Measurements from ENCODE around the gene FBXW7. TPM values are rescaled to one million over a fixed set of nuclear protein-coding genes. Genes with fewer than 3 reads are reported as not detected.

The FBXW7 gene
- total and polyA plus RNA-seq, 2 donors (not counting 1 experiment from before 2014, with no cell fraction given), result 16.3 to 68.7 TPM

DNA sequence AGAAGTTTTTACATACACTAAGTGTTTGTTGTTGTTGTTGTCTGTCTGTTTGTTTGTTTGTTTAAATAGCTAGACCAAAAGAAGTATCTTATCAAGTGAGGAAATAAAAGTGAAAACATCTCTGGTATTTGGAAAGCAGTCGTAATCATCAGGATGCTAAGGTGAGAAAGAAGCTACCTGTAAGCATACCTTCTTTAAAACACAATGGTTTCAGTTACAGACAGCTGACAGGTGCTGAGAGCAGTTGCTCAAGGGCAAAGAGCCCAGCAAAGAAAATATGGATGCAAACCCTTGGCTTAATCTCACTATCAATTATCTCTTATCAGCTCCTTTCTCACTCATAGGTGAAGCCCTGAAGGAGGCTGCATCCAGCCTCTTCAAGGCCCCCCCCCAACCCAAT, 42.8 kb upstream of the FBXW7 start:
- no peak for TF ChIP-seq EZH2 (IDR thresholded peaks at IDR 0.05; ENCODE audit: low read length, missing control alignments)
- TF ChIP-seq, protein P1, sequence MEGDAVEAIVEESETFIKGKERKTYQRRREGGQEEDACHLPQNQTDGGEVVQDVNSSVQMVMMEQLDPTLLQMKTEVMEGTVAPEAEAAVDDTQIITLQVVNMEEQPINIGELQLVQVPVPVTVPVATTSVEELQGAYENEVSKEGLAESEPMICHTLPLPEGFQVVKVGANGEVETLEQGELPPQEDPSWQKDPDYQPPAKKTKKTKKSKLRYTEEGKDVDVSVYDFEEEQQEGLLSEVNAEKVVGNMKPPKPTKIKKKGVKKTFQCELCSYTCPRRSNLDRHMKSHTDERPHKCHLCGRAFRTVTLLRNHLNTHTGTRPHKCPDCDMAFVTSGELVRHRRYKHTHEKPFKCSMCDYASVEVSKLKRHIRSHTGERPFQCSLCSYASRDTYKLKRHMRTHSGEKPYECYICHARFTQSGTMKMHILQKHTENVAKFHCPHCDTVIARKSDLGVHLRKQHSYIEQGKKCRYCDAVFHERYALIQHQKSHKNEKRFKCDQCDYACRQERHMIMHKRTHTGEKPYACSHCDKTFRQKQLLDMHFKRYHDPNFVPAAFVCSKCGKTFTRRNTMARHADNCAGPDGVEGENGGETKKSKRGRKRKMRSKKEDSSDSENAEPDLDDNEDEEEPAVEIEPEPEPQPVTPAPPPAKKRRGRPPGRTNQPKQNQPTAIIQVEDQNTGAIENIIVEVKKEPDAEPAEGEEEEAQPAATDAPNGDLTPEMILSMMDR (conservative IDR thresholded peaks at IDR 0.05 in 1 of 2, IDR thresholded peaks at IDR 0.05 in 1 of 2; ENCODE audit: low read depth in 1 of 2, low read length in 2 of 2), result no peak
- no peak for DNase-seq (ENCODE audit: low read depth in 2 of 2)
- H3K9me3 ChIP-seq (ENCODE audit: control insufficient read depth, insufficient read depth, low read depth, low read length), result no peaks in the 10 kb centered on the region

DNA sequence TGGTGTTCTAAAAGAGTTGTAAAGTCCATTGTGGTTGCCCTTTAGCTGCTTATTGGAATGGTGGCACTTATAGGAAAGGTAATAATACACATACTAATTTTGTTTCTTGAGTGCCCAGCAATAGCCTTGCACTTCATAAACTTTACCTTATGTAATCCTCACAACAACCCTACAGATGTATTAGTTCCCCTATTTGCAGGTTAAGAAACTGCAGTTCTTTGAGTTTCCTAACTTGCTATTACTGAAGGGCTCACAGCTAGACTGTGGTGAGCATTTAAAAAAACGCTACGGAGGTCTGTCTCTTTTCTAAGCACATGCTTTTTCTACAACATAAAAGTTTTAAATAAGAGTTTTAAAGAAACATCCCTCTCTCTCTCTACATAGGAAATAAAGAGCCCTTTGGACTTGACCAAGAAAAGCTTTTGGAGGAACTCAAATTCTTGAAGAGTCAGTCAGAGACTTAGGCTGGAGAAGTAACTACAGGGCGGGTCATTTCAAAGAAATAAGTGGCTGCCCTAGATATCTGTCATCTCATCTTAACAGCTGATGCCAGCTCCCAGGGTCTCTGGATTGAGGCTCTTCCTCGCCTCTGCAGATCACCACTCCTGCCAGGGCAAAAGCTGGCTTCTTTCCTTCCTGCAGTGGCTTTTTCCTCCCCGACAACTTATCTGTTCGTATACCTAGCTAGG, 42.0 kb upstream of the FBXW7 start:
- TF ChIP-seq, protein P1 (conservative IDR thresholded peaks at IDR 0.05 in 1 of 2, IDR thresholded peaks at IDR 0.05 in 1 of 2; ENCODE audit: low read depth in 1 of 2, low read length in 2 of 2), result no peak

More for the DNA sequence above, 42.8 kb upstream of the FBXW7 start:
- Histone ChIP-seq H3K27me3 (ENCODE audit: control insufficient read depth, insufficient read depth, low read length) (no peaks in the 10 kb centered on the region), H3K79me2 (ENCODE audit: control insufficient read depth, insufficient read depth, low read length) (no peaks in the 10 kb centered on the region), H3K4me3 (replicated peaks in 1 of 4; ENCODE audit: control extremely low read depth in 1 of 4, insufficient read depth in 1 of 4, low read depth in 3 of 4, low read length in 4 of 4) (no peak overlapping the region), H2AFZ (ENCODE audit: low read length) (no peak overlapping the region), H3K36me3 (ENCODE audit: control insufficient read depth, insufficient read depth, low read length) (no peaks in the 10 kb centered on the region), H3K27ac (ENCODE audit: insufficient read depth, low read length) (no peak overlapping the region), H3K9ac (ENCODE audit: insufficient read depth, low read length) (no peak overlapping the region), H3K4me1 (ENCODE audit: control insufficient read depth, extremely low read depth, insufficient read depth, low read length) (no peaks in the 10 kb centered on the region), H3K4me2 (ENCODE audit: extremely low read depth, insufficient read depth, low read length) (no peak overlapping the region), H4K20me1 (ENCODE audit: control insufficient read depth, extremely low read depth, insufficient read depth, low read length) (no peaks in the 10 kb centered on the region)

DNA sequence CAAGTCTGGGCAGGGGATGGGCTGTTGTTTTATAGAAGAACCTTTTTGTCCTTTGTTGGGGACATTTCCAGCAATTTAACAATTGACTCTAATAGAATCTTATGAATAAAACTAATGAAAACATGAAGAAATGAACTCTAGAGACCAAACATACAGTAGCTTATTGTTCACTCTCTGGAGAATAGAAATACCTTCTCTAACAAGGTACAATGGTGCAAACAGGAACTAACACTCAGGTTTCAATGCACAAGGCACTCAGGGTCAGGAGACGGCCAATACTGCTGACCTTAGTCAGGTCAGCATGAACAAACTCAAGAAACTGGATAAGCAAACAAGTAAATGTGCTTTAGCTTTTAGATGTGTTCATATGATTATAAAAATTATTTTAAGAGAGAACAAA, 39.6 kb upstream of the FBXW7 start:
- H3K9me3 ChIP-seq (ENCODE audit: control insufficient read depth, insufficient read depth, low read depth, low read length), result no peaks in the 10 kb centered on the region
- no peaks in the 10 kb centered on the region for H3K4me1 ChIP-seq (ENCODE audit: control insufficient read depth, extremely low read depth, insufficient read depth, low read length)
- no peak overlapping the region for H2AFZ ChIP-seq (ENCODE audit: low read length)
- no peak for TF ChIP-seq EZH2 (IDR thresholded peaks at IDR 0.05; ENCODE audit: low read length, missing control alignments)
- TF ChIP-seq, protein P1 (conservative IDR thresholded peaks at IDR 0.05 in 1 of 2, IDR thresholded peaks at IDR 0.05 in 1 of 2; ENCODE audit: low read depth in 1 of 2, low read length in 2 of 2), result no peak
- no peak for DNase-seq (ENCODE audit: low read depth in 2 of 2)
- H3K4me3 ChIP-seq (replicated peaks in 1 of 4; ENCODE audit: control extremely low read depth in 1 of 4, insufficient read depth in 1 of 4, low read depth in 3 of 4, low read length in 4 of 4), result no peak overlapping the region
- H3K79me2 ChIP-seq (ENCODE audit: control insufficient read depth, insufficient read depth, low read length), result no peaks in the 10 kb centered on the region
- H3K27ac ChIP-seq (ENCODE audit: insufficient read depth, low read length), result no peak overlapping the region
- H3K36me3 ChIP-seq (ENCODE audit: control insufficient read depth, insufficient read depth, low read length), result no peaks in the 10 kb centered on the region
- H3K27me3 ChIP-seq (ENCODE audit: control insufficient read depth, insufficient read depth, low read length), result no peaks in the 10 kb centered on the region
- no peak overlapping the region for H3K9ac ChIP-seq (ENCODE audit: insufficient read depth, low read length)
- no peak overlapping the region for H3K4me2 ChIP-seq (ENCODE audit: extremely low read depth, insufficient read depth, low read length)
- H4K20me1 ChIP-seq (ENCODE audit: control insufficient read depth, extremely low read depth, insufficient read depth, low read length), result no peaks in the 10 kb centered on the region

More for the DNA sequence above, 42.0 kb upstream of the FBXW7 start:
- no peak overlapping the region for H3K4me3 ChIP-seq (replicated peaks in 1 of 4; ENCODE audit: control extremely low read depth in 1 of 4, insufficient read depth in 1 of 4, low read depth in 3 of 4, low read length in 4 of 4)
- H3K9ac ChIP-seq (ENCODE audit: insufficient read depth, low read length), result no peak overlapping the region
- H3K4me1 ChIP-seq (ENCODE audit: control insufficient read depth, extremely low read depth, insufficient read depth, low read length), result no peaks in the 10 kb centered on the region
- no peaks in the 10 kb centered on the region for H3K9me3 ChIP-seq (ENCODE audit: control insufficient read depth, insufficient read depth, low read depth, low read length)
- DNase-seq (ENCODE audit: low read depth in 2 of 2), result no peak
- H2AFZ ChIP-seq (ENCODE audit: low read length), result no peak overlapping the region
- no peak overlapping the region for H3K4me2 ChIP-seq (ENCODE audit: extremely low read depth, insufficient read depth, low read length)
- no peaks in the 10 kb centered on the region for H3K27me3 ChIP-seq (ENCODE audit: control insufficient read depth, insufficient read depth, low read length)
- no peaks in the 10 kb centered on the region for H3K79me2 ChIP-seq (ENCODE audit: control insufficient read depth, insufficient read depth, low read length)
- H4K20me1 ChIP-seq (ENCODE audit: control insufficient read depth, extremely low read depth, insufficient read depth, low read length), result no peaks in the 10 kb centered on the region
- no peak overlapping the region for H3K27ac ChIP-seq (ENCODE audit: insufficient read depth, low read length)
- H3K36me3 ChIP-seq (ENCODE audit: control insufficient read depth, insufficient read depth, low read length), result no peaks in the 10 kb centered on the region
